Transverse colon (tissue), 4 donors: ENCODE results near the gene CDH12.

ENCODE experiments used
- CTCF ChIP-seq, 5 experiments: fragments of 200-600 bp in 3 of 5; fragments of 450-650 bp in 2 of 5; sonication (generic) in 3 of 5; IDR thresholded peaks; 1 replicate in 2 of 5; 2 replicates in 3 of 5; pipeline ENCODE4 v1.5.1; 2016 to 2017; ENCODE audit warnings: antibody characterized with exemption in 5 of 5, inconsistent platforms in 3 of 5, mild to moderate bottlenecking in 2 of 5, moderate library complexity in 1 of 5
- POLR2A ChIP-seq: fragments of 450-650 bp; IDR thresholded peaks from one replicate; pipeline ENCODE4 v1.6.1; 2016; ENCODE audit warnings: antibody characterized with exemption, mild to moderate bottlenecking, moderate library complexity
- POLR2AphosphoS5 ChIP-seq, 3 donors: sonication (generic); formaldehyde crosslinking; IDR thresholded peaks; one replicate each; pipeline ENCODE4 v1.6.1; 2016; ENCODE audit warnings: antibody characterized with exemption in 3 of 3

- TF ChIP-seq CTCF (IDR thresholded peaks at IDR 0.05) (no peak), POLR2A (no peak), POLR2AphosphoS5 (IDR thresholded peaks at IDR 0.05) (no peak)
Observed at GRCh38 chr5:21895766-21896350, 957.3 kb downstream of the CDH12 start.
